Astrocyte (in vitro differentiated cells and primary cell): Measurements from ENCODE around the gene ATP2B2.

ENCODE experiments used
- EZH2 ChIP-seq: IDR thresholded peaks from 2 replicates; pipeline ENCODE4 v1.6.1; 2012; ENCODE audit warnings: mild to moderate bottlenecking, low read length, inconsistent platforms; ENCODE audit not compliant: insufficient read depth
- TF ChIP-seq, protein P1 (sequence below): IDR thresholded peaks from 2 replicates; pipeline ENCODE4 v1.5.1; 2011; ENCODE audit warnings: low read depth, mild to moderate bottlenecking, inconsistent platforms, low read length, moderate library complexity; ENCODE audit not compliant: insufficient read depth

DNA sequence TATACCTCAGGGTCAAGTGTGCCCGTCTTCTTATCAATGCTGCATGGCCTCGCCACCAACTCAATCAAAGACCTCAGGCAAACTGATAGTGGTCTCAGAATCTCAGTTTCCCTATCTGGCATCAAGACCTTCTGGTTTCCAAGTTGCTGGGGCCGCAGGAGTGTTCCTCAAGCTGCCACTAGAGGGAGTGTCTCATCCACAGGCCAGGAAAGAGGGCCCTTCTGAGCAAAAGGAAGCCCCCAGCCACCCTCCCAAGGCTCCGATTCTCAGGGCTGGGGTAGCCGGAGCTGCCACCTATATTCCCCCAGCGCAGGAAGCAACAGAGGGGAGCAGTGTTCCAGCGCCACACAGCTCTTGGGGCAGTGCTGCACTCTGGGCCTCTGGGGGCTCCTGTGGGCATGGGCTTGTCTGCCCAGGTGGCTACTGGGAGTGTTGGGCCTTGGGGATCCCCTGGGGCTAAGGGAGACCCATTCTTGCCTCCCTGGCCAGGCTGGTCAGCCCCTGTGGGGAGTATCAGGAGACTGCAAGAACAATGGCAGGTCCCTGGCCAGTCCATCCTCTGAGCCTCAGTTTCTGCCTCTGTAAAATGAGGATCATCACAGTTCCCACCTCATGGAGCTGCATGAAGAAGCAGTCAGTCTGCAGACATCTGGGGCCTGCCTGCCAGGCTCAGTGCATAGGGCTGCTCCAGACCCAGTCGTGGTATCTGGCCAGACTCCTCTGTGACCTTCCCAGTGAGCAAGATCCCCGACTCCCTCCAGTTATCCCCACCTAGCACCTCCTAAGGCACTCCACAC, 161.0 kb downstream of the ATP2B2 start:
- TF ChIP-seq, protein P1, sequence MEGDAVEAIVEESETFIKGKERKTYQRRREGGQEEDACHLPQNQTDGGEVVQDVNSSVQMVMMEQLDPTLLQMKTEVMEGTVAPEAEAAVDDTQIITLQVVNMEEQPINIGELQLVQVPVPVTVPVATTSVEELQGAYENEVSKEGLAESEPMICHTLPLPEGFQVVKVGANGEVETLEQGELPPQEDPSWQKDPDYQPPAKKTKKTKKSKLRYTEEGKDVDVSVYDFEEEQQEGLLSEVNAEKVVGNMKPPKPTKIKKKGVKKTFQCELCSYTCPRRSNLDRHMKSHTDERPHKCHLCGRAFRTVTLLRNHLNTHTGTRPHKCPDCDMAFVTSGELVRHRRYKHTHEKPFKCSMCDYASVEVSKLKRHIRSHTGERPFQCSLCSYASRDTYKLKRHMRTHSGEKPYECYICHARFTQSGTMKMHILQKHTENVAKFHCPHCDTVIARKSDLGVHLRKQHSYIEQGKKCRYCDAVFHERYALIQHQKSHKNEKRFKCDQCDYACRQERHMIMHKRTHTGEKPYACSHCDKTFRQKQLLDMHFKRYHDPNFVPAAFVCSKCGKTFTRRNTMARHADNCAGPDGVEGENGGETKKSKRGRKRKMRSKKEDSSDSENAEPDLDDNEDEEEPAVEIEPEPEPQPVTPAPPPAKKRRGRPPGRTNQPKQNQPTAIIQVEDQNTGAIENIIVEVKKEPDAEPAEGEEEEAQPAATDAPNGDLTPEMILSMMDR, result peak; percentile 88
- no peak for TF ChIP-seq EZH2
